WTC11 (cell line): ENCODE measurements around the gene GSN. TPM values are rescaled to one million over a fixed set of nuclear protein-coding genes. Genes with fewer than 3 reads are reported as not detected.

Experiments used
- ATAC-seq: fragments of 200-7000 bp; cut with Tn5 transposase; 2 replicates; pipeline ENCODE4 v1.10.0; 2021; ENCODE audit warnings: mild to moderate bottlenecking, moderate library complexity
- CTCF ChIA-PET: fragments of 300-600 bp; sonication (Branson Sonifier 250); formaldehyde crosslinking; loops from one replicate; lab custom pipeline; 2021; ENCODE audit warnings: antibody characterized with exemption; lab: Charles Lee
- POLR2A ChIA-PET: fragments of 350-600 bp; sonication (Branson Sonifier 250); formaldehyde crosslinking; loops from one replicate; lab custom pipeline; 2021; ENCODE audit warnings: antibody characterized with exemption; lab: Charles Lee
- DNase-seq: peaks from one replicate; pipeline ENCODE4 v3.0.0; 2021; ENCODE audit warnings: low spot score
- H3K27ac Mint-ChIP-seq: 2 replicates; pipeline ENCODE4 v1.8.0; 2021; ENCODE audit warnings: mixed read lengths
- H3K27me3 Mint-ChIP-seq: 2 replicates; pipeline ENCODE4 v1.8.0; 2021; ENCODE audit warnings: low read depth, mild to moderate bottlenecking, moderate library complexity, mixed read lengths
- H3K36me3 Mint-ChIP-seq: 2 replicates; pipeline ENCODE4 v1.8.0; 2021; ENCODE audit warnings: mixed read lengths
- H3K4me1 Mint-ChIP-seq: 2 replicates; pipeline ENCODE4 v1.8.0; 2022; ENCODE audit warnings: mixed read lengths
- H3K4me3 Mint-ChIP-seq: 2 replicates; pipeline ENCODE4 v1.8.0; 2021; ENCODE audit warnings: mild to moderate bottlenecking, moderate library complexity, mixed read lengths
- H3K9me3 Mint-ChIP-seq: 2 replicates; pipeline ENCODE4 v1.8.0; 2021; ENCODE audit warnings: mixed read lengths
- CBFB ChIP-seq: sonication (generic); formaldehyde crosslinking; IDR thresholded peaks from 2 replicates; pipeline ENCODE4 v1.8.1; 2022; ENCODE audit warnings: mild to moderate bottlenecking, low read depth, missing genetic modification reagents
- CDX4 ChIP-seq: fragments of 250-450 bp; sonication (Bioruptor Pico); IDR thresholded peaks from 2 replicates; pipeline ENCODE4 v1.9.0; 2021; ENCODE audit warnings: moderate library complexity, mild to moderate bottlenecking, inconsistent platforms, borderline replicate concordance
- CREB1 ChIP-seq: sonication (generic); formaldehyde crosslinking; IDR thresholded peaks from 2 replicates; pipeline ENCODE4 v1.8.0; 2023; ENCODE audit warnings: mild to moderate bottlenecking, missing genetic modification reagents
- CTCF ChIP-seq: fragments of 200-600 bp; IDR thresholded peaks from 2 replicates; pipeline ENCODE4 v1.8.0; 2022; ENCODE audit warnings: antibody characterized with exemption
- E2F1 ChIP-seq: sonication (generic); formaldehyde crosslinking; IDR thresholded peaks from 2 replicates; pipeline ENCODE4 v1.8.0; 2022; ENCODE audit warnings: mild to moderate bottlenecking, missing genetic modification reagents
- ETV6 ChIP-seq: sonication (generic); formaldehyde crosslinking; IDR thresholded peaks from 2 replicates; pipeline ENCODE4 v1.8.1; 2022; ENCODE audit warnings: mild to moderate bottlenecking, missing genetic modification reagents
- GRHL2 ChIP-seq: fragments of 250-450 bp; sonication (Bioruptor Pico); IDR thresholded peaks from 2 replicates; pipeline ENCODE4 v1.8.0; 2022; ENCODE audit warnings: mild to moderate bottlenecking, moderate library complexity; ENCODE audit not compliant: insufficient replicate concordance, severe bottlenecking
- HMGA2 ChIP-seq: fragments of 250-450 bp; sonication (Bioruptor Pico); IDR thresholded peaks from 2 replicates; pipeline ENCODE4 v1.4.0; 2021; ENCODE audit warnings: mild to moderate bottlenecking, moderate library complexity
- IRF2 ChIP-seq: sonication (generic); formaldehyde crosslinking; IDR thresholded peaks from 2 replicates; pipeline ENCODE4 v1.8.0; 2022; ENCODE audit warnings: low read depth, missing genetic modification reagents, borderline replicate concordance
- JUN ChIP-seq: sonication (generic); formaldehyde crosslinking; IDR thresholded peaks from 2 replicates; pipeline ENCODE4 v1.8.0; 2023; ENCODE audit warnings: mild to moderate bottlenecking, missing genetic modification reagents
- MXD4 ChIP-seq: fragments of 250-450 bp; sonication (Bioruptor Pico); IDR thresholded peaks from 2 replicates; pipeline ENCODE4 v1.8.0; 2021; ENCODE audit warnings: mild to moderate bottlenecking, moderate library complexity, borderline replicate concordance
- NFYB ChIP-seq: sonication (generic); formaldehyde crosslinking; conservative IDR thresholded peaks from 2 replicates; pipeline ENCODE4 v1.8.0; 2022; ENCODE audit warnings: low read depth, missing genetic modification reagents
- SMAD4 ChIP-seq: sonication (generic); formaldehyde crosslinking; IDR thresholded peaks from 2 replicates; pipeline ENCODE4 v1.8.0; 2022; ENCODE audit warnings: mild to moderate bottlenecking, missing genetic modification reagents
- ZBTB43 ChIP-seq: sonication (generic); formaldehyde crosslinking; IDR thresholded peaks from 2 replicates; pipeline ENCODE4 v1.8.1; 2023; ENCODE audit warnings: mild to moderate bottlenecking, missing genetic modification reagents
- ZNF138 ChIP-seq: sonication (generic); formaldehyde crosslinking; conservative IDR thresholded peaks from 2 replicates; pipeline ENCODE4 v1.8.1; 2022; ENCODE audit warnings: mild to moderate bottlenecking, moderate library complexity, missing genetic modification reagents
- ZNF425 ChIP-seq: fragments of 250-450 bp; sonication (Bioruptor Pico); conservative IDR thresholded peaks from 2 replicates; pipeline ENCODE4 v1.9.0; 2021; ENCODE audit warnings: mild to moderate bottlenecking
- total RNA-seq: library from RNA; stranded (reverse); gene quantifications from 3 replicates; pipeline ENCODE4 v1.2.3, GENCODE V29; 2021
- TF ChIP-seq, protein P1 (sequence below): sonication (generic); formaldehyde crosslinking; IDR thresholded peaks from 2 replicates; pipeline ENCODE4 v1.8.1; 2023; ENCODE audit warnings: mild to moderate bottlenecking, moderate library complexity, missing genetic modification reagents
- TF ChIP-seq, protein P2 (sequence below): sonication (generic); formaldehyde crosslinking; IDR thresholded peaks from 2 replicates; pipeline ENCODE4 v1.8.1; 2023; ENCODE audit warnings: mild to moderate bottlenecking, missing genetic modification reagents, moderate library complexity
- TF ChIP-seq, protein P3 (sequence below): sonication (generic); formaldehyde crosslinking; IDR thresholded peaks from 2 replicates; pipeline ENCODE4 v1.8.1; 2022; ENCODE audit warnings: missing genetic modification reagents, borderline replicate concordance
- TF ChIP-seq, protein P4 (sequence below): sonication (generic); formaldehyde crosslinking; IDR thresholded peaks from 2 replicates; pipeline ENCODE4 v1.8.1; 2022; ENCODE audit warnings: low read depth, missing genetic modification reagents, borderline replicate concordance

Gene GSN
- total RNA-seq, 1 experiment from 2014 or later = 47.0 TPM

- TF ChIP-seq E2F1 (CRISPR knock-in tag) = no peak
- TF ChIP-seq ZNF138 (CRISPR knock-in tag) = no peak
- TF ChIP-seq, protein P1, sequence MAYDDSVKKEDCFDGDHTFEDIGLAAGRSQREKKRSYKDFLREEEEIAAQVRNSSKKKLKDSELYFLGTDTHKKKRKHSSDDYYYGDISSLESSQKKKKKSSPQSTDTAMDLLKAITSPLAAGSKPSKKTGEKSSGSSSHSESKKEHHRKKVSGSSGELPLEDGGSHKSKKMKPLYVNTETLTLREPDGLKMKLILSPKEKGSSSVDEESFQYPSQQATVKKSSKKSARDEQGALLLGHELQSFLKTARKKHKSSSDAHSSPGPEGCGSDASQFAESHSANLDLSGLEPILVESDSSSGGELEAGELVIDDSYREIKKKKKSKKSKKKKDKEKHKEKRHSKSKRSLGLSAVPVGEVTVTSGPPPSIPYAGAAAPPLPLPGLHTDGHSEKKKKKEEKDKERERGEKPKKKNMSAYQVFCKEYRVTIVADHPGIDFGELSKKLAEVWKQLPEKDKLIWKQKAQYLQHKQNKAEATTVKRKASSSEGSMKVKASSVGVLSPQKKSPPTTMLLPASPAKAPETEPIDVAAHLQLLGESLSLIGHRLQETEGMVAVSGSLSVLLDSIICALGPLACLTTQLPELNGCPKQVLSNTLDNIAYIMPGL (CRISPR knock-in tag) = no peak
- TF ChIP-seq, all 79 proteins: peak for 0
These were observed 40.0 kb downstream of the GSN start (continued) for GRCh38 chr9:121307976-121308375.

DNA sequence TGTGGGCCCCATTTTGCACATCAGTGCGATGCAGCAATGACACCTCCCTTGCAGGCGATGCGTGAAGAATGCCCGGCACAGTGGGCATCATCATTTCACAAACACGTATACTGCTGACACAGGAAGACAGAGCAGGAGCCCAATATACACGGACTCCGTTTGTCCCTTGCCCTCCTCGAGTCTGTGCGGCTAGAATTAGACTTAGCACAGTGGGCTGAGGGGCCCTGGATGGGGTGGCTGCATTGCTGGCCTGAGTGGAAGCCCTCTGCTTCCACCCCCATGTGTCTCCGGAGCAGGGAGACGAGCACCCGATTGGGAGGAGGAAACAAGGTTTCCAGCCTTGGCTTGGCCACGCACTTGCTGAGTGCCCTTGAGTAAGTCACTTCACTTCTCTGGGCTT is 40.8 kb downstream of the GSN start:
- POLR2A ChIA-PET = no interaction called here
- Mint-ChIP-seq H3K27ac (no peak overlapping the region), H3K4me3 (no peak overlapping the region), H3K36me3 (peaks cover 20% of the 10 kb centered on the region), H3K9me3 (peaks cover 7% of the 10 kb centered on the region), H3K27me3 (no peaks in the 10 kb centered on the region), H3K4me1 (no peaks in the 10 kb centered on the region)
- CTCF ChIA-PET = interaction anchor here (1.1 kb wide), 1 partner anchor 11 kb away, joined by 5 read pairs; no protein-coding TSS in a partner anchor
- no peak for DNase-seq
- TF ChIP-seq ZNF425 = no peak
- TF ChIP-seq NFYB (CRISPR knock-in tag) = no peak
- no peak for TF ChIP-seq GRHL2
- no peak for TF ChIP-seq CBFB (CRISPR knock-in tag)
- TF ChIP-seq SMAD4 (CRISPR knock-in tag) = no peak
- TF ChIP-seq, protein P2, sequence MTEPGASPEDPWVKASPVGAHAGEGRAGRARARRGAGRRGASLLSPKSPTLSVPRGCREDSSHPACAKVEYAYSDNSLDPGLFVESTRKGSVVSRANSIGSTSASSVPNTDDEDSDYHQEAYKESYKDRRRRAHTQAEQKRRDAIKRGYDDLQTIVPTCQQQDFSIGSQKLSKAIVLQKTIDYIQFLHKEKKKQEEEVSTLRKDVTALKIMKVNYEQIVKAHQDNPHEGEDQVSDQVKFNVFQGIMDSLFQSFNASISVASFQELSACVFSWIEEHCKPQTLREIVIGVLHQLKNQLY (CRISPR knock-in tag) = no peak
- no peak for TF ChIP-seq JUN (CRISPR knock-in tag)
- TF ChIP-seq, protein P3, sequence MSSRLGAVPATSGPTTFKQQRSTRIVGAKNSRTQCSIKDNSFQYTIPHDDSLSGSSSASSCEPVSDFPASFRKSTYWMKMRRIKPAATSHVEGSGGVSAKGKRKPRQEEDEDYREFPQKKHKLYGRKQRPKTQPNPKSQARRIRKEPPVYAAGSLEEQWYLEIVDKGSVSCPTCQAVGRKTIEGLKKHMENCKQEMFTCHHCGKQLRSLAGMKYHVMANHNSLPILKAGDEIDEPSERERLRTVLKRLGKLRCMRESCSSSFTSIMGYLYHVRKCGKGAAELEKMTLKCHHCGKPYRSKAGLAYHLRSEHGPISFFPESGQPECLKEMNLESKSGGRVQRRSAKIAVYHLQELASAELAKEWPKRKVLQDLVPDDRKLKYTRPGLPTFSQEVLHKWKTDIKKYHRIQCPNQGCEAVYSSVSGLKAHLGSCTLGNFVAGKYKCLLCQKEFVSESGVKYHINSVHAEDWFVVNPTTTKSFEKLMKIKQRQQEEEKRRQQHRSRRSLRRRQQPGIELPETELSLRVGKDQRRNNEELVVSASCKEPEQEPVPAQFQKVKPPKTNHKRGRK (CRISPR knock-in tag) = no peak
- no peak for TF ChIP-seq ZBTB43
- no peak for TF ChIP-seq CDX4
- TF ChIP-seq, protein P4, sequence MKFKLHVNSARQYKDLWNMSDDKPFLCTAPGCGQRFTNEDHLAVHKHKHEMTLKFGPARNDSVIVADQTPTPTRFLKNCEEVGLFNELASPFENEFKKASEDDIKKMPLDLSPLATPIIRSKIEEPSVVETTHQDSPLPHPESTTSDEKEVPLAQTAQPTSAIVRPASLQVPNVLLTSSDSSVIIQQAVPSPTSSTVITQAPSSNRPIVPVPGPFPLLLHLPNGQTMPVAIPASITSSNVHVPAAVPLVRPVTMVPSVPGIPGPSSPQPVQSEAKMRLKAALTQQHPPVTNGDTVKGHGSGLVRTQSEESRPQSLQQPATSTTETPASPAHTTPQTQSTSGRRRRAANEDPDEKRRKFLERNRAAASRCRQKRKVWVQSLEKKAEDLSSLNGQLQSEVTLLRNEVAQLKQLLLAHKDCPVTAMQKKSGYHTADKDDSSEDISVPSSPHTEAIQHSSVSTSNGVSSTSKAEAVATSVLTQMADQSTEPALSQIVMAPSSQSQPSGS = no peak
- no peak for TF ChIP-seq CREB1
- TF ChIP-seq CTCF = no peak
- no peak for TF ChIP-seq HMGA2 (CRISPR knock-in tag)
- TF ChIP-seq, protein P1 (CRISPR knock-in tag) = no peak
- TF ChIP-seq IRF2 = no peak
- TF ChIP-seq MXD4 = no peak
- TF ChIP-seq ETV6 (CRISPR knock-in tag) = no peak
- no peak for ATAC-seq
